Measurements from ENCODE around the gene AKIRIN1.
"Not testable (repeated sequence)": the region's sequence is repeated elsewhere in the genome, so short reads cannot be mapped to it uniquely, and the experiment has no call there.

Gene AKIRIN1

DNA sequence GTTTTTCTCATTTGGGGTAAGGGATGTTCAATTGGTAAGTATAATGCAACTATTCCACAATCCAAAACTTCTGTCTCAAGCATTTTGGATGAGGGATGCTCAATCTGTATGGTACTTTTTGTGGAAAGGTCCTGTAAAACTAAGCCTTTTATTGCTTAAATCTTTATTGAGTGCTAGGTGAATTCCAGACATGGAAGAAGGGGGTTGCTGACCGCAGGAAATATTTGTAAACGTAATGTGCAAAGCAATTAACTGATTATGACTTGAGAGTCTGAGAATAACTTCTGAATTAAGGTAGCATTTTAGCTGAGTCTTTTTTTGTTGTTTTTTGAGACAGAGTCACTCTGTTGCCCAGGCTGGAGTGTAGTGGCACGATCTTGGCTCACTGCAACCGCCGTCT, 3.1 kb downstream of the AKIRIN1 start:
- no peak for DNase-seq (ENCODE audit: low read depth)

DNA sequence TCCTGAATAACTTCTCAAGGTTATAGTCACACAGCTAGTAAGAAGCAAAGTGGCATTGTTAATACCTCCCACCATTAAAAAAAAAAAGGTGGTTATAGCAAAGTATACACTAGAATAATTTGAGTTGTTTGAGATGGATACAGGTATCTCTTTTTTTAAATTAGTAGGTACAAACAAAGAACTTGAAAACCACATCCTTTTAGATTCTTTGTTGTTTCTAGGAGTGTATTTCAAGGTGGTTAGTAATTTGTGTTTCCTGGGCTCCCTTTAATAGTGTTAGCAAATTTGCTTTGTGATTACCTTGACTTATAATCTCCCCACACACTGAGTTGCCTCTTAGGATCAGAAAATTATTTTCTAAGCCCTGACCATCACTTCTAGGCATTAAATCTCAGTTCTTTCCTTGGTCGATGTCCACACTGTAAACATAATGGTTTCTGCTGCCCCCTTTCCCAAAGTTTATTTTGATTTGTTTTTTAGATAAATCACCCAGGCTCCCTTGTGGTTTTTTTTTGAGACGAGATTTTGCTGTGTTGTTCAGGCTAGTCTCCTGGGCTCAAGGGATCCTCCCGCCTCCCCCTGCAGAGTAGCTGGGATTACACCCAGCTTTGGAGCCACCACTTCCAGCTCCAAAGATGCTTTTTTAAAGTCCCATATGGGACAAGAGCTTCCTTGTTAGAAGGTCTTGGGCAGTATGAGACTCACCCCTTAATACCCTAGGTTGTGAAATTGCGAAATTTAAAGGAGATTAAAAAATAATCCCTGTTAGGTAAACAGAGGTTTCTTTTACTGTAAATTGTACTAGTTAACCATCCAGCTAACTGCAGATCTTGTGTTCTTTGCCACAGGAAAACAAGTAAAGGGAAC, 6.2 kb downstream of the AKIRIN1 start:
- DNase-seq (ENCODE audit: low read depth) = no peak

DNA sequence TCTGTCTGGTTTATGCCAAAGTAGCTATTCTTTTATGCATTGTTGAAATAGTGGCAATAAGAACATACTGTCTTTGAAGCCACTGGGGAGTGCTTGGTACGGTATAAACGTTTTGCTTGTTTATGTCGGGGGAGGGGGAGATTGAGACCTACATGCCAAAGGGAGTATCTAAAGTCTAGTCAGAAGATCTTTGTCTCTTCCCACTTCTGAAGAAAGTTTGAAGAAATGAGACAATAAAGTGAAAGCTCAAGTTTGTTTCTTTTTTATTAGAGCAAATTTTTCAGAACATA, 6.8 kb downstream of the AKIRIN1 start:
- no peak for DNase-seq (ENCODE audit: low read depth)

DNA sequence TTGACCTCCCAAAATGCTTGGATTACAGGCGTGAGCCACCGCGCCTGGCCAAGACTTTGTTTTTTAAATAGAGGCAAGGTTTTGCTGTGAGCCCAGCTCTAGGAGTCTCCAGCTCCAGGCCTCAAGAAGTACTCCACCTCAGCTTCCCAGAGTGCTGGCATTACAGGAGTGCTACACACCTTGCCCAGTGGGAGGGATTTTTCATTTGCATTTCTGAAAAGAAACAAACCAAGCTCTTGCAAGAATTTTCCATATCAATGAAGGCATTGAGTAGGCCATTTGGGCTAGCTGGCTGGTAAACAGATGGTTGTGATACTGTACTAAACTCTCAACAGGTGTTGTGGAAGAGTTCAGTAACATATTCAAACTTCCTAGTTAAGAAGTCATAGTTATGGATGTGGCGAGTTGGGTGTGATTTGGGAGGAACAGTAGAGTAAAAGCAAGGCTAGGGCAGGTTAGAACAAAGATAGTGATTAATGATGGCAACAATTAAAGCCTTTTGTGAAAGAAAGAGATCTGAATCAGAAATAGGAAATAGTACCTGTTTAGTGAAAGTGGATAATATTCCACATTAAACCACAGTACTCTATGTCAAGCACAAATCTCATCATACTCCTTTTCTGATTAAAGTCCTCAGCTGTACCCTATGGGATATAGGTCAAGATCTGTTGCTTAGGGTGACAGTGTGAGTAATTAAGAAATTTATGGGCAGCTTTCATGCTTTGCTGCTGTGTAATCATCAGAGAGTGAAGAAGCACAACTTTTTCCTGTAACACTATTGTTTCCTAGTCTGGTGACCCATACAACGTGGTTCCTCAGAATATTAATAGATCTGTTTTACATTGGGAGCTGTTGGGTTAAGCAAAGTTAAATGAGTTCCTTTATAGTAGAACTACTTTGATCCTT, 10.7 kb downstream of the AKIRIN1 start:
- no peak for DNase-seq (ENCODE audit: low read depth)

DNA sequence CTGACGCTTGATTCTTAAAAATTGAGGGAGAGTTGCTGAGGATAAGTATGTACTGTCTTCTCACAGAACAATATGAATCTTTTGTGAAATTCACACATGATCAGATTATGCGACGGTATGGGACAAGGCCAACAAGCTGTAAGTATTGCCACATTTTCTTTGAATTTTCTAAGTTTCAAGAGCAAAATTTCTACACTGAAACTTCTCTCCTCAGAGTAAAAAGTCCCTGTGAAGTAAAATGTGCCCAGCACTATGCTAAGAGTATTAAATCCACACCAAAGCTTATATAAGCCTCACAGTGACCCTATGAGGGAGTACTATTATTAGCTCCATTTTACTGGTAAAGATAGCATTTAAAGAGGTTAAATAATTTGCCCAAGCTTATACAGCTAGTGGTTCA, 12.2 kb downstream of the AKIRIN1 start:
- DNase-seq (ENCODE audit: low read depth) = no peak

DNA sequence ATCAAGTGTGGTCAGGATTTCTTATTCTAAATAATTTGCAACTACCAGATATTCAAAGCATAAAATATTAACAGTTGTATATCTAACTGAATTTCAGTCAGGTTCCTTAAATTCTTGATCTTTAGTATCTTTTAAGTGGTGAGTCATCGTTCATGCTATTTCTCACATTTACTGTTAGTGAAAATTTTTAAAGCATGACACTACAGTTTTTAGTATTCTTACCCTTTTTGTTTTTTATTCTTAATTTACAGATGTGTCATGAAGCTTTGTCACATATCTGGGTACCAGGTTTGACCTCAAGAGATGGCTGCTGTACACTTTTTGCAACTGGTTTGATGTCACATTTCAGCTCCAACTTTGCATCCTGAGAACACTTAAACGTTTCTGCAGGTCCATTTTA, 12.7 kb downstream of the AKIRIN1 start:
- no peak for DNase-seq (ENCODE audit: low read depth)

DNA sequence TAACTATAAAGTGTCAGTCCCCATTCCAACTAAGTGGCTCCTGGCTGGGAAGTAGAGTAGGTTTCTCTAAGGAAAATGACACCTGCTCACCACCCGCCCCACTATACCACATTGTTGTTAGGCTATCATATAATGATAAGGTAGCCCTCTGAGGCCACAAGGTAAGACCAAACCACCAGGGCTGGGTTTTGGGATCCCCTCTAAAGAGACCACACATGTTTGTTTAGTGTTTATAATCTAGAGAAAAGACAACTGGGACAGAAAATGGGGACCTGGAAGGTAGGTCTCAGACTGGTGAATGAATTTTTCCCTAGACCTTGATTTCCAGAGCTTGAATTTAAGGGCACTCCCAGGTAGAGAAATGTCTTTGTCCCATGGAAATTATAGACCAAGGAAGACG, 15.2 kb downstream of the AKIRIN1 start:
- no peak for DNase-seq (ENCODE audit: low read depth)

DNA sequence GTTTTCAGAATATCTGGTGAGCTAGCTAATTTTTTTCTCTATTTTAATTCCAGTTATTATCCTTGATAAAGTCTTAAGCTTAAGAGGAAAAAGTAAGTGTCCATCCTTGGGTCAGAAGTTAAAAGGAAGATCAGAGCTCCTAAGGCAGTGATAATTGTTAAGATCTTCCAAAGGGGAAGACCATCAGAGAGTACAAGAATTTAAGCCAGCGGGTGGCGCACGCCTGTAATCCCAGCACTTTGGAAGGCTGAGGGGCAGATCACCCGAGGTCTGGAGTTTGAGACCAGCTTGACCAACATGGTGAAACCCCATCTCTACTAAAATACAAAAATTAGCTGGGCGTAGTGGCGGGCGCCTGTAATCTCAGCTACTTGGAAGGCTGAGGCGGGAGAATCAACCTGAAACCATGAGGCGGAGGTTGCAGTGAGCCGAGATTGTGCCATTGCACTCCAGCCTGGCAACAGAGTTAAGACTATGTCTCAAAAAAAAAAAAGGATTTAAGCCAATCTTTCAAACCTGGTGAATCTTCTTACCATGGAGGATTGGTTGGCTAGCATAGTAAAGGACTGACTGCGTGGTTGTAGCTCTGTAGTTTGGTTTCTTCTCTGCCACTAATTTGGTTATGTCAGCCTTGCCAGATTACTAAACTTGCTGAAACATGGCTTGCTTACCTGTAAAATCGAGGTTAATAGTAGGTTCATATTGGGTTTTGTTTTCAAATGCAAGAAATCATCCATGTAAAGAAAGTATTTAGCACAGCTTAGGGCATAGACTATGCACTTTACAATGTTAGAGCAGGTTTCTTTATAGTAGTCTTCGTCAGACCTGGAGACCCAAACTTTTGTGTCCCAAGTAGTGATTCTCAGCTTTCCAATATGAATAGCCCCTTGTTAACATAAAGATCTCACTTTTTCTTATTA, 15.9 kb downstream of the AKIRIN1 start:
- DNase-seq (ENCODE audit: low read depth) = no peak

DNA sequence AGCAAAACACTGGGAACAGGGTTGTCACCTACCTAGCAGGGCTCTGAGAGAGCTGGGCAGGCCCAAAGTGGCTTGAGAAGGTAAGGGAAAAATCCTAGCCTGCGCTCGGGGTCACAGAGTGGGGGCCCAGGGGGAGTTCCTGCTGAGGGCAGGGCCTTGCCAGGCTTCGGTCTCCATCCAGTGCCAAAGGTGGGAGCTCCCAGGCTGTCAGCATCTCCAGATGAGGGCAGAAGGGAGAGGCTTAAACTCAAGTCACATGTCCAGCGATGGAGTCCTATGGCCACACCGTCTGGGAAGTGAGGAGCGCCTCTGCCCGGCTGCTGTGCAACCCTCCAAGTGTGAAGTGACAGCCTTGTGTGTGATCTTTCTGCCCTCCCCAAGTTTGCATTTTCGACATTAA, 23.9 kb downstream of the AKIRIN1 start:
- not testable (repeated sequence) for DNase-seq (ENCODE audit: low read depth)

DNA sequence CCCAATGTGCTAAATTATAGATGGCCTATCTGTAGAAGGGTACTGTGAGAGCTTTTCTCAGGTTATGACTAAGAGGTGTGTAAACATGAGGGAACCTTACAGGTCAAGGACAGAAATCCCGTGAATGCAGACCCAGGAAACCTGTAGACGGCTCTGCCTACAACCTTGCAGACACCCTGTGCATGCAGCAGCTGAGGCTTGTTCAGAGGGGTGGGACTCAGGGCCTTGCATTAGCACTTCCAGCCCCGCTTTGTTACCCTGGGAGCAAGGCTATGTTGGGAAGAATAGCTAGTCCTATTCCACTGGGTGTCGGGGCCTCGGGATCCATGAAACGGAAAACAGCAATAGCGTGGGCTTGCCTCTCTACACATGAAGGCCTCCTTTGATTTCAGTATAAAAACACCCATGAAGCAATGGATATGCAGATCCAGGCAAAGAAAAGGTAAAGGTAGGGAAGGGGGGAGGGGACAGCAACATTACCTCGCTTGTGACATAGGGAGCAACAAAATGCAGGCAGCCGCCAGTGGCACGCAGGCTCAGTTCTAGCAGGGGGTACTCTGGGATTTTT, 25.6 kb downstream of the AKIRIN1 start:
- no peak for DNase-seq (ENCODE audit: low read depth)

DNA sequence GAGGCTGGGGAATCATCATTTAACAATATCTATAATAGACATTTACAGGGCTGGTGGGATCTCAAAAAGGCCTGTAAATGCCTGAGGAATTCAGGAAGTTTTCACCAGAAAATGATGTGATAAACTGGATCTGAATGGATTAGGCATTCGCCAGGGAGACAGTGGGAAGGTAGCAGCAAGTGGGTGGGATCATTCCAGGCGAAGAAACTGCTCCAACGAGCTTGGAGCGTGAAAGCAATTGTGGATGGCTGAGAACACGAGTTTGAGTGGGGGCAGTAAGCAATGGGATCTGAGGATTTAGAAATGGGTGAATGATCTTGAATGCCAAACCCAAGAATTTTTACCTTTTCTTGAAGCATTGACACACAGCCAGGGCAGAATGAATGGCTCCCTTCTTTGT, 26.2 kb downstream of the AKIRIN1 start:
- no peak for DNase-seq (ENCODE audit: low read depth)

DNA sequence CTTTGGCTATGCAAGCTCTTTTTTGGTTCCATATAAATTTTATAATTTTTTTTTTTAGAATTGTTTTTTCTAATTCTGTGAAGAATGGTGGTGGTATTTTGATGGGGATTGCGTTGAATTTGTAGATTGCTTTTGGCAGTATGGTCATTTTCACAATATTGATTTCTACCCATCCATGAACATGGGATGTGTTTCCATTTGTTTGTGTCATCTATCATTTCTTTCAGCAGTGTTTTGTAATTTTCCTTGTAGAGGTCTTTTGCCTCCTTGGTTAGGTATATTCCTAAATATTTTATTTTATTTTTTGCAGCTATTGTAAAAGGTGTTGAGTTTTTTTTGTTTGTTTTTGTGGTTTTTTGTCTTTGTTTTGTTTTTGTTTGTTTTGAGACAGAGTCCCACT, 29.4 kb downstream of the AKIRIN1 start:
- not testable (repeated sequence) for DNase-seq (ENCODE audit: low read depth)

DNA sequence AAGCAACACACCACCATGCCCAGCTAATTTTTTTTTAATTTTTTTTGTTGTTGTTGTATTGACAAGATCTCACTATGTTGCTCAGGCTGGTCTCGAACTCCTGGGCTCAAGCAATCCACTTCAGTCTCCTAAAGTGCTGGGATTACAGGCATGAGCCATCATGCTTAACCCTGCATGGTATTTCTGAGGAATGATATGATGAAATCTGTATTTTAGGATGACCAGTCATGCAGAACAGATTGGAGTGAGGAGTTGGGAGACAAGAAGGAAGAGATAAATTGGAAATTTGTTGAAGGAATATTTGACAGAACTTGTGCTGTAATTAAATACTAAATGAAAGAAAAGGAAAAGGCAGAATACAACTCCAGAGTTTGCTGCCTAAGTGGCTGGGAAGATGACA, 30.4 kb downstream of the AKIRIN1 start:
- no peak for DNase-seq (ENCODE audit: low read depth)

DNA sequence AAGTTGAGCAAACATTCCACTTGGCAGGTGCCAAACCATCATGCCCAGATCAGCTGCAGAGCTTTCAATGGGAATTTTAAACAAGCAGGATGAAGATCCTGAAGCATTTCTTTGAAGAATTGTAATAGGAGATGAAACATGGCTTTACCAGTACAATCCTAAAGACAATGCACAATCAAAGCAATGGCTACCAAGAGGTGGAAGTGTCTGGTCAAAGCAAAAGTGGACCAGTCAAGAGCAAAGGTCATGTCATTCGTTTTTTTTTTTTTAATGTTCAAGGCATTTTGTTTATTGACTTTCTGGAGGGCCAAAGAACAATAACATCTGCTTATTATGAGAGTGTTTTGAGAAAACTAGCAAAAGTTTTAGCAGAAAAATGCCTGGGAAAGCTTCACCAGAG, 32.1 kb downstream of the AKIRIN1 start:
- DNase-seq (ENCODE audit: low read depth) = no peak

DNA sequence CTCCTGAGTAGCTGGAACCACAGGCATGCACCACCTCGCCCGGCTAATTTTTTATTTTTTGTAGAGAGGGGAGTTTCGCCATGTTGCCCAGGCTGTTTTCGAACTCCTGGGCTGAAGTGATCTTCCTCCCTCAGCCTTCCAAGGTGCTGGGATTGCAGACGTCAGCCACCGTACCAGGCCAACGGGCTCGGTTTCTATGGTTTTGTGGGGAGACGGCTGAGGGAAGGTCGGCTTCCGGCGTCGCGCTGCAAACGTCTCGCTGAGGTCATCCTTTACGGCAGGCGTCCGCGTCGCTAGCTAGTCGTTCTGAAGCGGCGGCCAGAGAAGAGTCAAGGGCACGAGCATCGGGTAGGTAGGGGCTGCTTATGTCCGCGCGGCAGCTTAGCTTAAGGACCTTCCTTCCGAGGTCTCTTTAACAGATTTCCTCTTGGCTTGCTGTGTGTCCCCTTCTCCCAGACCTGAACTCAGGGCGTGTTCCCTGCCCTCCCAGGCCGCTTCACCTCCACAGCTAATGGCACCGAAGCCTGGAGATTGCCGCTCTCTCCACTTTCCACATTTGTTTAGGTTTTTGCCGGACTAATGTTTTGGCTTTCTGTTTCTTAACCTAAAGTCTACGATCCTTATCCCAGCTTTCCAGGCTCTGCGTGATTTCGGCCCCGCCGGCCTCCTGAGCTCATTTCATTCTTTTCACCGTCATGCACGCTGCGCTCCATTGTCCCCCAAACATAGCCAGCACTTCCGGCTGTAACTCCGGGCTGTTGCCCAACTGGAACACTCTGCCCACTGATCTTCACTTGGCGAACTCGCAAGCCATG, 35.2 kb downstream of the AKIRIN1 start, which contains the start of gene NDUFS5:
NDUFS5 (plus strand) TSS at position 300 of the 815 bp plus-strand sequence. CDS start 2,375 bp downstream, outside the sequence.
- peak; percentile 71 for DNase-seq (ENCODE audit: low read depth)

DNA sequence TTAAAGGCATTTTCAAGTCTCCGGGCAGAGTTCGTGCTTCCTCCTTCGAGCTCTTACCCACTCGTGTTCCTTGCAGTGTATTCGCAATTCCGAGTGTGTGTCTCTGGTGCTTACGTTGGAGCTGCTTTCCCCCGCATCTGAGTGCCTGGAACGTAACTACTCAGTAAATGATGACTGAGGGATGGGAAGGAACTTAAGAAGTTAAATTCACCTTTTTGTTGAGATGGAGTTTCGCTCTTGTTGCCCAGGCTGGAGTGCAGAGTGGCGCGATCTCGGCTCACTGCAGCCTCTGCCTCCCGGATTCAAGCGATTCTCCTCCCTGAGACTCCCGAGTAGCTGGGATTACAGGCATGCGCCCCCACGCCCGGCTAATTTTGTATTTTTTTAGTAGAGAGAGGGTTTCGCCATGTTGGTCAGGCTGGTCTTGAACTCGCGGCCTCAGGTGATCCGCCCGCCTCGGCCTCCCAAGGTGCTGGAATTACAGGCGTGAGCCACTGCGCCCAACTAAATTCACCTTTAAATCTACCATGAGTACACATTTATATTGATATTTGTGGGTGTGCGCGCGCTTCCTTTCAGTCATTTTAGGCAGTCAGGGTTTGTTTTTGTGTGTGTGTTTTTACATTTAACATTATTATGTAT, 35.9 kb downstream of the AKIRIN1 start:
- no peak for DNase-seq (ENCODE audit: low read depth)

DNA sequence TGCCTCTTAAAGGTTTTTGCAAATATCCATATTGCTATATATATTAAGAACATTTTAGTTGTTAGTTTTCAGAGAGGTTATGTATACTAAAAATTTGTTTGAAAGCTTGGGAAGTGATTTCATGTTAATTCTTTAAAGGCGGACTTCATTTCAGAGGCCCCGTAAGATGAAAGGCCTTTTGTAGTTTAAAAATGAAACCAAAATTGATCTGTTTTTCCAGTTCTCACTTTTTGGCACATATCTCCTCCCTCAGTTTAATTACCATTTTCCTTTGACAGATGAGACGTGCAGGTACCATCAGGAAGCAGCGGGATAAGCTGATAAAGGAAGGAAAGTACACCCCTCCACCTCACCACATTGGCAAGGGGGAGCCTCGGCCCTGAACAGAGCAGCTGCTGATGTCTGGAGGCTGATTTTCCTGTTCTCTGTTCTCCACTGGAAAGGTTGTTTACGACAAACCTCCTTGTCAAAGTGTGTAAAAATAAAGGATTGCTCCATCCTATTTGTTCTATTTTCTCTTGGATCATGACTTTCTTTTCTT, 43.1 kb downstream of the AKIRIN1 start:
- no peak for DNase-seq (ENCODE audit: low read depth)

DNA sequence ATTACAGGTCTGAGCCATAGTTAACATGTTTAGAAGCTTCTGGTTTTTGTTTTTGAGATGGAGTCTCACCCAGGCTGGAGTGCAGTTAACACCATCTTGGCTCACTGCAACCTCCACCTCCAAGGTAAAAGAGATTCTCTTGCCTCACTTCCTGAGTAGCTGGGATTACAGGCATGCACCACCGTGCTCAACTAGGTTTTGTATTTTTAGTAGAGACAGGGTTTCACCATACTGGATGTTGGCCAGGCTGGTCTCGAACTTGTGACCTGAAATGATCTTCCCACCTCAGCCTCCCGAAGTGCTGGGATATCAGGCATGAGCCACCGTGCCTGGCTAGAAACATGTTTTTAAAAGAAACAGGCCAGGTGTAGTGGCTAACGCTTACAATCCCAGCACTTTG, 45.6 kb downstream of the AKIRIN1 start:
- no peak for DNase-seq (ENCODE audit: low read depth)

DNA sequence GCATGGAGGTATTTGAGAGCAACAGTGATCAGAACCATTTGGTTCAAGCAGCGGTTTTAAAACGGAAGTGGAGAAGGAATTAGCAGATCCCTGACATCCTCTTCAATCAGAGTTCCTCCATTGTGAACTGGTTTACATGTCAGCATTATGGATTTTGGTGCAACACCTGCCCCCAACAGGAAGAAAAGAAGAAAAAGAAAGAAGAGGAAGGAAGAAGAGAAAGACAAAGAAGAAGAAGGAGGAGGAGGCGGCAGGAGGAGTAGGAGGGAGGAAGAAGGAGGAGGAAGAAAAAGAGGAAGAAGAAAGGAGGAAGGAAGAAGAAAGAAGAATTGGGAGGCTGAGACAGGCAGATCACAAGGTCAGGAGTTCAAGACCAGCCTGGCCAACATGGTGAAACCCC, 52.4 kb downstream of the AKIRIN1 start:
- DNase-seq (ENCODE audit: low read depth) = no peak

DNA sequence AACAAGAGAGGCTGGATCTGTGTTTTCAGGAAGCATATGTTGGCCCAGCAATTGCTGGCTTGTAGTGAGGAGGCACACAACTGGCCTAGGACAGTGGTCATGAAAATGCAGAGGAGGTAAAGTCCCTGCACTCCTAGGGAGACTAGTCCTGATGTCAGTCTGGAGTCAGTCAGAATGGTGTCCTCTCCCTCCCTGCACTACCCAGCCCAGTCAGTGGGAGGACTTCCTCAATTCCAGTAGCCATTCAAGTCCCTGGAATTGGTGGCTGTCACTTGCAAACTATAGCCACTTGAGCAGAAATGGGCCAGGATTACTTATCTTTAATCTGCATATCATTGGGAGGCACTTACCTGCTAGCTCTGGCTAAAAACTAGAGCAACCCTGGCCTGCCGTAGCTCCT, 53.7 kb downstream of the AKIRIN1 start:
- no peak for DNase-seq (ENCODE audit: low read depth)
